Endothelial cell of umbilical vein (primary cell): ENCODE results near the gene ANGPTL3.
"Not testable (repeated sequence)": the region's sequence is repeated elsewhere in the genome, so short reads cannot be mapped to it uniquely, and the experiment has no call there.

ENCODE experiments used
- CTCF ChIP-seq, 2 donors: IDR thresholded peaks; 1 replicate in 1 of 2; 2 replicates in 1 of 2; pipeline ENCODE4 v1.5.1; 2011; ENCODE audit warnings: low read length in 2 of 2, mild to moderate bottlenecking in 2 of 2, moderate library complexity in 2 of 2, control low read depth in 1 of 2, inconsistent platforms in 1 of 2, low read depth in 1 of 2; ENCODE audit not compliant: insufficient read depth in 1 of 2; ENCODE audit errors: extremely low read depth in 1 of 2
- EZH2 ChIP-seq: IDR thresholded peaks from 2 replicates; pipeline ENCODE4 v1.6.1; 2012; ENCODE audit warnings: borderline replicate concordance, low read depth, mild to moderate bottlenecking, moderate library complexity, low read length, inconsistent platforms; ENCODE audit not compliant: severe bottlenecking
- POLR2A ChIP-seq: IDR thresholded peaks from 2 replicates; pipeline ENCODE4 v1.6.1; 2012; ENCODE audit warnings: low read depth, mild to moderate bottlenecking, control low read depth, low read length
- POLR2AphosphoS5 ChIP-seq: IDR thresholded peaks from 2 replicates; pipeline ENCODE4 v1.6.1; 2012; ENCODE audit warnings: low read depth, mild to moderate bottlenecking, control low read depth, low read length, moderate library complexity; ENCODE audit not compliant: insufficient read depth

- not testable (repeated sequence) for TF ChIP-seq CTCF (IDR thresholded peaks at IDR 0.05; ENCODE audit: extremely low read depth in 1 of 2, insufficient read depth in 1 of 2, low read depth in 1 of 2, low read length in 2 of 2); EZH2; POLR2A; POLR2AphosphoS5
These were observed 13.3 kb downstream of the ANGPTL3 start for GRCh38 chr1:62610588-62610987.
